ENCODE results near the gene CFAP97D1.

The CFAP97D1 gene

DNA sequence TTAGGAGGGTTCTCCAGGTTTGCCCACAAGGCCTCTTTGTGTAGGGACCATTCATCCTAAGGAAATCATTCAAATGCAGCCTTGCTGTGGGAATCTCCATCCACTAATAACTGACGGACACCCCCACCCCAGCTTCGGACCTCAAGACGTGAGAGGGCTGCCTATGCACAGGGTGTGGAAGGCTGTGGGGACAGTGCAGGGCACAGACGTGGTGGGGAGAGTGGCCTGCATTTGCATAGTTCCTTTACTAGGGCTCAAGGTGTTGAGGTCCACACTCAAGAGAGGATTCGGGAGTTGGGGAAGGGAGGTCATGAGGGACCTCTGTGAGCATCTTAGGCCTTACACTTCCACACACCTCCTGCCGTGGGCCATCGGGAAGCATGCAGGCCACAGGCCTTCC is 11.3 kb upstream of the CFAP97D1 start:
- DNase-seq (ENCODE audit: low read depth) = no peak
- Histone ChIP-seq H3K9me3 (ENCODE audit: control insufficient read depth, low read length) (no peaks in the 10 kb centered on the region), H3K27me3 (replicated peaks; ENCODE audit: control insufficient read depth, insufficient read depth, low read length) (no peaks in the 10 kb centered on the region), H3K36me3 (ENCODE audit: control insufficient read depth, insufficient read depth, low read length, severe bottlenecking) (peaks cover 59% of the 10 kb centered on the region), H3K9ac (ENCODE audit: low read length) (no peak overlapping the region), H3K4me1 (ENCODE audit: control insufficient read depth, insufficient read depth, low read length) (peaks cover 11% of the 10 kb centered on the region), H3K4me3 (ENCODE audit: low read length) (no peak overlapping the region)

DNA sequence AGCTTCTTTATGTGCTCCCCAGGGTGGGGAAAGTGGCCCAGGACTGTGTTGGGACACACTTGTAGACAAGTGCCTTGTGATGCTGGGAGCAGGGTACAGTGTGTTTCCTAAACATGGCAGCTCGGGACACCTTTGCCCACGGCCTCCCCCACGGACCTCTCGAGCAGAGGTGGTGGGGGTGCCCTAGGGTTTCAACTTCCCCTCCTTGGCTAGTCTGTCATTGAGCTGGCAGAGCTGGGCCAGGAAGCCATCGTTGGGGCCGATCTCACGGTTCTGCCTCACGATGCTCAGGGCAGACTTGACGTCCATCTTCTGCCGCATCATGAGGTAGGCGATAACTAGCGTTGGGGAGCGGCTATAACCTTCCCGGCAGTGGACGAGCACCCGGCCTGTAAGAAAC is 10.8 kb upstream of the CFAP97D1 start:
- DNase-seq (ENCODE audit: low read depth) = no peak
- Histone ChIP-seq H3K4me3 (ENCODE audit: low read length) (no peak overlapping the region), H3K36me3 (ENCODE audit: control insufficient read depth, insufficient read depth, low read length, severe bottlenecking) (peaks cover 64% of the 10 kb centered on the region), H3K9ac (ENCODE audit: low read length) (no peak overlapping the region), H3K9me3 (ENCODE audit: control insufficient read depth, low read length) (no peaks in the 10 kb centered on the region), H3K27me3 (replicated peaks; ENCODE audit: control insufficient read depth, insufficient read depth, low read length) (no peaks in the 10 kb centered on the region), H3K4me1 (ENCODE audit: control insufficient read depth, insufficient read depth, low read length) (peaks cover 7% of the 10 kb centered on the region)

DNA sequence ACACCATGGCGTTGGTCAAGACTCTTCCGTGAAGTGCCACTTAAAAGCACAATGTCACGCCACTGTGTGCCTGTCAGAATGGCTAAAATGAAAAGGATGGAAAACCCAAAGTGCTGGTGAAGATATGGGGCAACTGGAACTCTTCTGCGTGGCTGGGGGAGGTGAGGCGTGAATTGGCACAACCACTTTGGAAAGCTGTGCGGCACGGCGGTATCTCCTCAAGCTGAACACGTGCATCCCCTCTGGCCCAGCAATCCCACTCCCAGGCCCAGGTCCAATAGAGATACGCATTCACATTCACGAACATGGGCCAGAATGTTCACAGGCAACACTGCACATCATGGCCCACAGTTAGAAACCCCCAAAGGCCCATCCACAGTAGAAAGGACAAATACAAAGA is 10.4 kb upstream of the CFAP97D1 start:
- peaks cover 68% of the 10 kb centered on the region for H3K36me3 ChIP-seq (ENCODE audit: control insufficient read depth, insufficient read depth, low read length, severe bottlenecking)
- H3K4me1 ChIP-seq (ENCODE audit: control insufficient read depth, insufficient read depth, low read length) = peaks cover 3% of the 10 kb centered on the region
- no peaks in the 10 kb centered on the region for H3K9me3 ChIP-seq (ENCODE audit: control insufficient read depth, low read length)
- H3K9ac ChIP-seq (ENCODE audit: low read length) = no peak overlapping the region
- no peaks in the 10 kb centered on the region for H3K27me3 ChIP-seq (replicated peaks; ENCODE audit: control insufficient read depth, insufficient read depth, low read length)
- DNase-seq (ENCODE audit: low read depth) = no peak
- H3K4me3 ChIP-seq (ENCODE audit: low read length) = no peak overlapping the region

DNA sequence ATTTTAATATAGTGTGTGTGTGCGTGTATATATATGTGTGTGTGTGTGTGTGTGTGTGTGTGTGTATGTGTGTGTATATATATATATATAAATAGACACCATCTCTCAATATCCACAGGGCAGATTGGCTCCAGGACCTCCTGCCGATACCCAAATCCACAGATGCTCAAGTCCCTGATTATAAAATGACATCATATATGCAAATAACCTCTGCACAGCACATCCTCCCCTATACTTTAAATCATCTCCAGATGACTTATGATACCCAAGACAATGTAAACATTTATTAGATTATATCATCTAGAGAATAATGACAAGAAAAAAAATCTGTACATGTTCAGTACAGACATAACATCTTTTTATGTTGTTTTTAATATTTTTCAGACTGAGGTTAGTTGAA is 9.3 kb upstream of the CFAP97D1 start:
- Histone ChIP-seq H3K9ac (ENCODE audit: low read length) (no peak overlapping the region), H3K27me3 (replicated peaks; ENCODE audit: control insufficient read depth, insufficient read depth, low read length) (no peaks in the 10 kb centered on the region), H3K4me1 (ENCODE audit: control insufficient read depth, insufficient read depth, low read length) (no peaks in the 10 kb centered on the region), H3K4me3 (ENCODE audit: low read length) (no peak overlapping the region), H3K36me3 (ENCODE audit: control insufficient read depth, insufficient read depth, low read length, severe bottlenecking) (peaks cover 69% of the 10 kb centered on the region), H3K9me3 (ENCODE audit: control insufficient read depth, low read length) (no peaks in the 10 kb centered on the region)
- no peak for DNase-seq (ENCODE audit: low read depth)

DNA sequence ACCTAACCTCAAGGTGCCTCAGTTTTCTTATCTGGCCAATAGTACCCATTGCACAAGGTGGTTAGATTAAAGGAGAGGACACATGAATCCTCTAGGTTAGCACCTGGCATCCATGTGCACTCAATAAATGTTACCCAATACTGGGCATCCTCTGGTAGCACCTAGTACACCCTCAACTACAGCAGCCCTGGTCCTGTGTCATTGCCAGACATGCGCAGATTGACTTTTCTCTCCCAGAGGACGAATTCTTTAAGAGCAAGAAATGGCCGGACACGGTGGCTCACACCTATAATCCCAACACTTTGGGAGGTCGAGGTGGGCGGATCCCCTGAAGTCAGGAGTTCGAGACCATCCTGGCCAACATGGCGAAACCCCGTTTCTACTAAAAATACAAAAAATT is 8.8 kb upstream of the CFAP97D1 start:
- H3K27me3 ChIP-seq (replicated peaks; ENCODE audit: control insufficient read depth, insufficient read depth, low read length) = no peaks in the 10 kb centered on the region
- no peak overlapping the region for H3K4me3 ChIP-seq (ENCODE audit: low read length)
- no peak for DNase-seq (ENCODE audit: low read depth)
- no peak overlapping the region for H3K9ac ChIP-seq (ENCODE audit: low read length)
- peaks cover 69% of the 10 kb centered on the region for H3K36me3 ChIP-seq (ENCODE audit: control insufficient read depth, insufficient read depth, low read length, severe bottlenecking)
- H3K4me1 ChIP-seq (ENCODE audit: control insufficient read depth, insufficient read depth, low read length) = no peaks in the 10 kb centered on the region
- H3K9me3 ChIP-seq (ENCODE audit: control insufficient read depth, low read length) = no peaks in the 10 kb centered on the region

DNA sequence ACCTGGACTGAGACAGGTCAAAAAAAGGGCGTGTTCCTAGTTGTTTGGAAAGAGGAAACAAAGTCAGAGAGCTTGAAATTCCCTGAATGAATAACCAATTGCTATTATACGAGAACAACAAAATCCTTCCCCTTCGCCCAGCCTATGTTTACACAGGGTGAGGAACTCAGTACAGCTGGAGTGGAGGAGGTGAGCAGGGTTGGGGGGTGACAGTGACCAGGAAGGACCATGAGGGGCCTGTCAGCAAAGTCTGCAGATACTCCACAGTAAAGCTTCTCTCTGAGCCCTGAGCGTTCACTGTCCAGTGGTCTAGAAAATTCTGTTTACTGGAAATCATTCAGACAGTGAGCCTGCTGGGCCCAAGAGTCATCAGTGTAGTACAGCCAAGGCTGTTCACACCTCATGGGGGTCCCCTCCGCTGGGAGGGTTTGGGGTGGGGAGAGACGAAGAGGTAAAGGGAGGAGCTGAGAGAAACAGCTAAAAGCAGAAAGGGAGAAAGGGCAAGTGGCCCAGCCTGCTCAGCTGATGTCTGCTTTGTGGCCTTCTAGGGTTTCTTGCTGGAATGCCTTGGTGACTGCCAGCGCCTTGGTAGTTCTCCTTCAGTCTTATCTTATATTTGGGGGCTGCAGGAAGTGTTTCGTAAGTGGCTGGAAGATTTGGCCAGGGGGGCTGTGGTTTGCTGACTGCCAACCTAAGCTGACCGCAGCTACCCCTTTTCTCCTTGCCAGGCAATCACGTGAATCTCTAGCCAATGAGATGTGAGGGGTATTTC is 7.2 kb upstream of the CFAP97D1 start:
- Histone ChIP-seq H3K36me3 (ENCODE audit: control insufficient read depth, insufficient read depth, low read length, severe bottlenecking) (peaks cover 63% of the 10 kb centered on the region), H3K27me3 (replicated peaks; ENCODE audit: control insufficient read depth, insufficient read depth, low read length) (no peaks in the 10 kb centered on the region), H3K9me3 (ENCODE audit: control insufficient read depth, low read length) (no peaks in the 10 kb centered on the region), H3K9ac (ENCODE audit: low read length) (no peak overlapping the region), H3K4me1 (ENCODE audit: control insufficient read depth, insufficient read depth, low read length) (peaks cover 6% of the 10 kb centered on the region), H3K4me3 (ENCODE audit: low read length) (no peak overlapping the region)
- DNase-seq (ENCODE audit: low read depth) = no peak

DNA sequence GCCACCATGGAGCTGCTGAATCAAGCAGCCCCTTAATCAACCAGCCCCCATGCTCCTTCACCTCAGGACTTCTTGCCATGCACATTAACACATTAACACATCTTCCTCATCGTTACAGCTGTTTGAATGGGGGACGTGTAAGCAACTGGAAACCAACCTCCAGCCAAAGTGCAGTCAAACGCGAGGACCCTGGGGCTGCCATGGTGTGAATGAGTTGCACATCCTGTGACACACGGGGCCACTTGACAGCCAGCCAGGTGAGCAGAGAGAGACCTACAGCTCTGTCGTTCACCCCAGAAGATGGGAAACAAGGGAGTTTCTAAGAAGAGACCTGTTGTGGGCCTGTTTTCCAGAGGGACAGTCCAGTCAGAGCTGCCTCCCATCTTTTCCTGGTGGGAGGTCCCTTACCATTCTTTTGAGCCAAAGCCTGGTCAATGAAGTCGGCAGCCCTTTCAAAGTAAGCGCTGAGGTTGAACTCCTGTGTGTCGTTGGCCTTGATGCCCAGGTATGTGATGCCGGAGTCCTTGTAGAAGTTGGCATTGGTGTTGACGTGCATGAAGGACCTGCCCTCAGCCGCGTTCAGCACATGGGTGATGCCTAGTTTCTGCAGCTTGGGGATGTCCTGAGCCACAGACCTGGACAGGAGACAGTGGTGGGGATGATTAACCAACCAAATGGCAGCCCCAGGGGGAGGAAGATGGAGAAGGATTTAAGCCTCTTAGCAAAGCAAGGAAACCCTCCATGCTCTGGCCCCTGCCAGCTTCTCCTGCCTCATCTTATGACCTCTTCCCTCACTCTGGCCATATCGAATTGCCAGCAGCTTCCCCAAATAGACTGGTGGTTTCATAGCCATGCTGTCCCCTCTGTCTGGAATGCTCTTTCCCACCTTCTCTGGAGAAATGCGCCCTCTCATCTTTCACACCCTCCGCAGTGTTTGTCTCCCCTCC is 5.7 kb upstream of the CFAP97D1 start:
- no peak for DNase-seq (ENCODE audit: low read depth)
- no peaks in the 10 kb centered on the region for H3K9me3 ChIP-seq (ENCODE audit: control insufficient read depth, low read length)
- peaks cover 49% of the 10 kb centered on the region for H3K36me3 ChIP-seq (ENCODE audit: control insufficient read depth, insufficient read depth, low read length, severe bottlenecking)

DNA sequence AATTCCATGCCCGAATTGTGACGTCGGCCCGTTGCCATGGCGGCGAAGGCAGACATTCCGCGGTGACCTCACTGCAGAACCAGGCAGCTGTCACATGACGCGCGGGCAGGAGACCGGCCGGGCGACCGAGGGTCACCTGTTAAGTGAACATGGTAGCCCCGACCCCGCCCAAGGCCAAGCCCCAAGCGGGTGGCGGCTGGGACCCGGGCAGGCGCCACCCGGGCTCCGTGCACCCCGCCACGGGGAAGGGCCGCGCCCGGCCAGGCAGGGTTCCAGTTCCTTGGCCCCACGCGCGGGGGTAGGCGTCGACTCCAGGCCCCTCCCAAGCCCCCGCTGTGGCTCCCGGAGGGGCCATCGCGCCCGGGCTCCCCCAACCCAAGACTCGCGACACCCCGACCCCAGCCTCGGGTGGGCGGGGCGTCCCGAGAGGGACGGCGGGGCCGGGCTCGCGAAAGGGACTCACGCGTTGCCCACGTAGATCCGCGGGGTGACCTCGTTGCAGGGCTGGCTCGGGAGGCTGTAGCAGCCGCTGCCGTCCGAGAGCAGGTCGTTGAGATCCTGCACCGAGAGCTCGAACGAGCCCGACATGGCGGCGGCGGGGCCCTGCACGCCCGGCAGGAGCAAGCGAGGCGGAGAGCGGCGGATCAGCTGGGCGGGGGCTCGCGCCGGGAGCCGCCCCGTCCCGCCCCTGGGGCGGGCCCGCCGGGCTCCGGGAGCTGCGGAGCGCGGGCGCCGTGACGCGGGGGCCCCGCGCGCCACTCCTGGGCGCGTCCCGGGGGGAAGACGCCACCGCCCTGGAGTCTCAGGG is 1.7 kb upstream of the CFAP97D1 start, which contains the start of gene DUSP3:
Gene DUSP3 (minus strand): TSS at position 641 of the 808 bp plus-strand sequence. CDS start 53 bp downstream, at position 588.
- Histone ChIP-seq H3K36me3 (ENCODE audit: control insufficient read depth, insufficient read depth, low read length, severe bottlenecking) (peaks cover 13% of the 10 kb centered on the region), H3K9ac (ENCODE audit: low read length) (peak within 1 kb of the TSS; percentile 91), H3K9me3 (ENCODE audit: control insufficient read depth, low read length) (no peaks in the 10 kb centered on the region), H3K27me3 (replicated peaks; ENCODE audit: control insufficient read depth, insufficient read depth, low read length) (no peaks in the 10 kb centered on the region), H3K4me3 (ENCODE audit: low read length) (peak within 1 kb of the TSS; percentile 87), H3K4me1 (ENCODE audit: control insufficient read depth, insufficient read depth, low read length) (peaks cover 6% of the 10 kb centered on the region)
- peak; percentile 98 for DNase-seq (ENCODE audit: low read depth)

More for the DNA sequence above, 5.7 kb upstream of the CFAP97D1 start:
- Histone ChIP-seq H3K4me1 (ENCODE audit: control insufficient read depth, insufficient read depth, low read length) (peaks cover 6% of the 10 kb centered on the region), H3K4me3 (ENCODE audit: low read length) (no peak overlapping the region), H3K27me3 (replicated peaks; ENCODE audit: control insufficient read depth, insufficient read depth, low read length) (no peaks in the 10 kb centered on the region), H3K9ac (ENCODE audit: low read length) (no peak overlapping the region)

DNA sequence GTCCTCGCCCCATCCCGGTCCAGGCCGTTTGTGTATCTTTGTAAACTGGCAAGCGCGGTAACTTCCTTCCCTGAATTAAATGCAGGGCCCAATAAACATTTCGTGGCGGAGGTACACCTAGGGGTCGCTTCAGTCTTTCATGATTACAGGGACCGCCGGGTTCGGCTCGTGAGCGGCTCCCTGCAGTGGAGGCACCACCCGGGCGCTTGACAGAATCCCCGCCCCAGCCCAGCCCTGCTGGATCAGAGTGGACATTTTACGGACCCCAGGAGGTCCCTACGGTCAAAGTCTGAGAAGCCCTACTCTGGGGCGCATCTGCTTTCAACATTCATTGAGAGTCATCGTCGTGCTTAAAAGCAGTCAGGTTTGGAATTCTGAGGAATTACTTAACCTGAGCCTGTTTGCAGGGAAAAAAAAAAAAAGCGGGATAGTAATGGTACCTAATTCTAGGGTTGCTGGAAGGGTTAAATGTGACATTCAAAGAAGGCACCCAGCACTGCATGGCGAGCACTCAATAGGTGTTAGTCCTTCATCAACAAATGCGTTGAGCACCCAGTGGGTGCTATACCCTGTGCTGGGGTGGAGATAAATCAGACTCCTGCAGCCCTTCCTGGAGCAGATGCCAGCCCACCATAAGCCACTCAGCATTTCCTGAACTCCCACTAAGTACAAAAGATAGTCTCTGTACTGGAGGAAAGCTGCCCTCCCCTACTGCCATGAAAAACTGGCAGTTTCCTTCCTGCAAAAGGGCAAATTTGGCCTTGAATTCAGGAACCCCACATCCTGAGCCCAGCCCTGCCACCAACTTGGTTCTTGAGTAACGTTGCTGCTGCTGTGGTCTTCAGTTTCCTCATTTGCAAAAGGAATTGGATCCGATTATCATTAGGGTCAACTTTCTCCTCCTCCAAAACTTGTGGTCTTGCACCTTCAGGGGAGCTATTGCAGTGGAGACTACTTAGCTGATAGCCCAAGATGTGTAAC is 800 bp upstream of the CFAP97D1 start:
- peaks cover 13% of the 10 kb centered on the region for H3K4me1 ChIP-seq (ENCODE audit: control insufficient read depth, insufficient read depth, low read length)
- no peaks in the 10 kb centered on the region for H3K27me3 ChIP-seq (replicated peaks; ENCODE audit: control insufficient read depth, insufficient read depth, low read length)
- DNase-seq (ENCODE audit: low read depth) = no peak
- peak overlapping the region; percentile 87 for H3K4me3 ChIP-seq (ENCODE audit: low read length)
- H3K9me3 ChIP-seq (ENCODE audit: control insufficient read depth, low read length) = no peaks in the 10 kb centered on the region
- peaks cover 5% of the 10 kb centered on the region for H3K36me3 ChIP-seq (ENCODE audit: control insufficient read depth, insufficient read depth, low read length, severe bottlenecking)
- H3K9ac ChIP-seq (ENCODE audit: low read length) = peak overlapping the region; percentile 91
